Glomerular visceral epithelial cell (primary cell): ENCODE data around the gene KCNQ4.

Source experiments
- DNase-seq: peaks from one replicate; pipeline ENCODE4 v3.0.0-alpha.2; 2016; ENCODE audit errors: extremely low spot score

The KCNQ4 gene

DNA sequence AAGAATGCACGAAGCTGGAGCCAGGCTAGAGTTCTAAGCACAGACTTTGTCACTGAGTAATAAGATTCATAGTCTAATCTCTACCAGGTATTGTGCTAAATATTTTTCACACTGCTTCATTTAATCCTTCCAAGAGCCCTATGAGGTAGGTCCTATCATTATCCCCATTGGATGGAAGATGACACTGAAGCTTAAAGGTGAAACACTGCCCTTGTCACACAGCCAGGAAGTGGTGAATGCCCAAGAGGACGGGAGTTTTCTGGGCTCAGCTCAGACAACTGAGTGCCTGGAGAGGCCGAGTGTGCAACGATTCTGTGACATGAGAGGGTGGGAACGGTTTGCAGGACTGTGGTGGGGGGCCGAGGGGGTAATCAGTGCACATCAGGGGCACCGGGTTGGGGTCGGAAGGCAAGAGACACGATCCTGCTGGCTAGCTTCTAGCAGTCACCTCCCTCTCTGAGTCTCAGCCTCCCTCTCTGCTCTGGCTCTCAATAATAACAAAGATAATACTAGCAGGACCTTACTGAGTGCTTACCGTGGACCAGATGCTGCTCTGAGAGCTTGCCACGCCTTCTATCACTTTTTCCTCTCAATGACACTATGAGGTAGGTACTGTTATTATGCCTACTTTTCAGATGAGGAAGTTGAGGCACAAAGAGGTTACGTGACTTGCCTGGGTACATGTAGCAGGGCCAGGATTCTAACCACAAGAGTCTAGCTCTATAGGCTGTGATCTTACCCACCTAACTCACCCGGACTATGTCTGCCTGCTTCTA lies 12.4 kb downstream of the KCNQ4 start:
- DNase-seq = no peak

- peak; percentile 40 for DNase-seq
Observed at GRCh38 chr1:40796939-40797667, 13.5 kb downstream of the KCNQ4 start.

DNA sequence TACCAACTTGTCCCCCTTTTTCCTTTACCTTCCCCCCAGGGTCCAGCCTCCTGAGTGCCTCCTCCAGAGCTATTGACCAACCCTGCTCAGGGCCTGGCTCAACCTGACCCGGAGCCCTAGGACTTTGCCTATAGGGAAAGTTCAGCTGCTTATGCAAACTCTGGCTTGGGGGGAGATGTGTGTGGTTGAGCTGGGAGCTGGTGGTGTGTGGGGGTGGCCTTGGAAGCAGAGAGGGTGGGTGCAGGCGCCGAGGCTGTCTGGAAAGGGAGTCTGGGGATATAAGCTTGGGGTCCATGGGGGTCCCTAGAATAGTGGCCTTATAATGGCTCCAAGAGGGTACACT lies 14.1 kb downstream of the KCNQ4 start:
- no peak for DNase-seq

DNA sequence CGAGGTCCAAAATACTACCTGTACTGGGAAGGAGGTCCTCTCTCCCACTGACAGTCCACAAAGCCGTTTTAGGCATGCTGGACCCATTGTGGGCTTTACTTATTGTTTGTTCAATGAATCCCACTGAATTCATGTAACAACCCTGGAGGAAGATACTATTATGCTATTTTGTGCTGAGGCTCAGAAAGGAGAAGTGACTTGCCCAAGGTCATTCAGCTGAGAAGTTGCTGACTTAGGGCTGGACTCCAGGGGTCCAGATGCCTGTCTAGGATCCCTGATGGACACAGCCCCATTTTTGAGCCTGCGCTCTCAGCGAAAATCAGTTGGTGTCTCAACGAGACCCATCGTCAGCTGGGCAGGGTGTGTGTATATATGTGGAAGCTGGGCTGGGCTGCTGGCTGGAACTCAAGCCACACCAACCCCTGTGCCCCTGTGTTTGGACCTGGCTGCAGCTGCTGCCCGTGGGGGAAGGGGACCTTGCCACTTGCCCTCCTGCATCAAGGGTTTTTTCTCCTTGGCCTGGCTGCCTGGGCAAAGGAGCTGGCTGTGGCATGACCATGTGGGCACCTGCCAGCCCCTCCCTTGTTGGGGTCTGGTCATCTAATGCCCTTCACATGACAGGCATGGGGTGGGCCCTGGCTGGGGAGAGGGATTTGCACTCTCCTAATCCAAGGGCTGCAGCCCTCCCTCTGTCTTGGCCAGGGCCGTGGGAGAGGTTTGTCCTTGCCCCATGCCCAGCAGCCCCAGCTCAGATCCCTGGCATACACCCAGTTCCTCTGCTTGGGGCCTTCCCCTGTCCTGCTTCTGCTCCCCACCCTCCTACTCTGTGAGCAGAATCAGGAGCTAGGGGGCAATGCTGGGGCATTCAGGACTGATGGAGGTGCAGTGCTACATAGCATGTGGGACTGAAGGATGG lies 15.0 kb downstream of the KCNQ4 start:
- DNase-seq = no peak

DNA sequence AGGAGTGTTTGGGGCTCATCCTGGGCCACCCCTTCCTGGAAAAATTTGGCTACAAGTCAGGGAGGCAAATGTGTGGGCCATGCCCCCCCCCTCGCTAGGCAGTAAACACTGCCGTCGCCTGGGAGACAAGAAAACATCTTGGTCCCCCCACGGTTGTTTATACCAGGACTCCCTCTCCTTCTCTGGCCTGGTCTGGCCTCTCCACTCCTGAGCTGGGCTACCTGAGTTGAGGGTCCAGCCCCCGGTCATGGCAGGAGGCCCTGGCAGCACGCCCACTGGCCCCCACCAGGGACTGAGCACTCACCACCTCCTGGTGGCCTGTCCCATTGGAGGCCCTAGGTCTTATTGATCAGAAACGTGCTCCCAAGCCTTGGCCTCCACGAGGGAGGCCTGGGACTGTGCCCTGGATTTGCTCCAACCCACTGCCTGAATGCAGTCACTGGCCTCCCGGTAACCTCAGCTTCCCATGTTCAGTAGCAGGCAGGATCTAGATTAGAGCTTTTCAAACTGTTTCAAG lies 15.8 kb downstream of the KCNQ4 start:
- no peak for DNase-seq

DNA sequence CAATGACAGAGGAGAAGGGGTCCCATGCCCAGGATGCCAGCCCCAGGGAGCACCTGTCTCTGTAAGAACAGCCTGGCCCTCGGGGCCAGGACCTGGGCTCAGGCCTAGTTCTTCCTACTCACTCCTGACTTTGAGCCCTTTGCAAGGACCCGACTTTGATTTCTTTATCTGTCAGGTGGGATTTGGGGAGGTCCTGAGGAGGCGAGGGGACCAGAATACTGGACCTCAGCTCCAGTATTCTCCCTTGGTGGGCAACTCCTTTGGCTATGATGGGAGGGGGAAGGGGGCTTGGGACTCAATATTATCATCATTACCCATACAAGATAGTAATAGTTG lies 18.1 kb downstream of the KCNQ4 start:
- DNase-seq = no peak

GRCh38 chr1:40802078-40802741 lies 18.6 kb downstream of the KCNQ4 start:
- peak; percentile 44 for DNase-seq

DNA sequence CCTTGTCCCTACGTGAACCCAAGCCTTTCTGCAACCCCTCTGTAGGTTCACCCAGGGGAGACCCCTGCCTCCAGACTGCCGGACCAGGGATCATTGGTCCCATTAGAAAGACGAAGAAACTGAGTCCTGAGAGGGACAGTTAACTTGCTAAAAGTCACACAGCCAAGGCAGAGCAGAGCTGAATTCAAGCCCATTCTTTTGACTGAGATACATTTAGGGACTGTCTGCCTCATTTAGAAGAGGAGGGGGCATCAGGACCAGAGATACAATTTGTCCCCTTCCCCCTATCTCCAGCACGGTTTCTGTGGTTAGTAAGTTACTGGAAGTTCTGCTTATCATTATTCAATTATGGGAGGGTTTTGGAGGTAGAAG lies 19.1 kb downstream of the KCNQ4 start:
- DNase-seq = no peak

DNA sequence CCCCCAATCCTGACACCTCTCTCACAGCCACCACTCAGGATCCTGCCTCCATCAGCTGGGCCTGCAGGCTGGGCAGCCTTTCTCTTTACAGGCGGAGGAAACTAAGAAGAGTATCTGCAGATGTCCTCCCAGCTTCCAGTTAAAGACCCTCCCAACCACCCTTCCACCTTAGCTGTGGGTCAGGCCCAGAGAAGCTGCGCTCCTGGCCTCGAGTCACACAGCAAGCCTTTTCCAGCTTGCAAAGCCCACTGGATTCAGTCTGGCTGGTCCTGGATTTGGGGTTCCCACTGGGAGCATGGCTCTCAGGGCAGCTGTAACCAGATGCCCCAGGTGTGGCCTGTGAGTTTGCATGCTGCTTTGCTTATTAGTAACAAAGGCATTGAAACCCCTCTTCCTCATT lies 19.9 kb downstream of the KCNQ4 start:
- DNase-seq = no peak

- no peak for DNase-seq
Observed at GRCh38 chr1:40803902-40804301, 20.3 kb downstream of the KCNQ4 start.

GRCh38 chr1:40806240-40806639 lies 22.7 kb downstream of the KCNQ4 start:
- DNase-seq = no peak

- no peak for DNase-seq
Observed at GRCh38 chr1:40806731-40807695, 23.4 kb downstream of the KCNQ4 start.

DNA sequence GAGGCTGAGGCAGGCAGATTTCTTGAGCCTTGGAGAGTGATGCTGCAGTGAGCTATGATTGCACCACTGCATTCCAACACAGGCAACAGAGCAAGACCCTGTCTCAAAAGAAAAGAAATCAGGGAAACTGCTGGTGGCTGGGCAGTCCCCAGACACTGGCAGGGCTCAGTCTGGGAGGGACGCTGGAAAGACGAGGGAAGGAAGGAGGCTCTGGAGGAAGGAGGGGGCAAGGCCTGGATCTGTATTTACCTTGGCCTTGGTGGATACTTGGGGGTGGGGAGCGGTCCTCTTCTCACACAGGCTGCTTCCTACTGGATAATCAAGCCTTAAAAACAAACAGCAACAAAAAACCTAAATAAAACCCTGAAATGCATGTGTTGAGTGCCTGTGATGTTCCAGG lies 24.4 kb downstream of the KCNQ4 start:
- no peak for DNase-seq

GRCh38 chr1:40808444-40808843 lies 24.9 kb downstream of the KCNQ4 start:
- no peak for DNase-seq

GRCh38 chr1:40808909-40809308 lies 25.3 kb downstream of the KCNQ4 start:
- no peak for DNase-seq

GRCh38 chr1:40810927-40811326 lies 27.3 kb downstream of the KCNQ4 start:
- no peak for DNase-seq

DNA sequence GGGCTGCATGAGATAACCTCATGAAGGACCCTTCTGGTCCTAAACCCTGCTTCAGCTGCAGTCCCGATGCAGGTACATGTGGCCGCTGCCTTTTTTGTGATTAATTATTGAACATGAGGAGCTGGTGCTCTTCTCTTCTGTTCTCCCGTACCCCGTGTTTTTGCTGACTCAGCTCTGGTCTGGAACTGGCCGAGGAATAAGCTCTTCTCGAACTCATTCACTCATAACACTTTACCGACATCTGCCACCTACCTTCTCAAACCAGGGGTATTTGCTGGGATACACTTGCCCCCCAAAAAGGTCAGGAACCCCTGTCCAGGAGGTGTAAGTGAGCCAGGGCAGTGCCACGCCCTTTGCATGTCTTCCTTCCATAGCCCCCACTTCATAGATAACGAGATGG lies 31.8 kb downstream of the KCNQ4 start:
- no peak for DNase-seq

DNA sequence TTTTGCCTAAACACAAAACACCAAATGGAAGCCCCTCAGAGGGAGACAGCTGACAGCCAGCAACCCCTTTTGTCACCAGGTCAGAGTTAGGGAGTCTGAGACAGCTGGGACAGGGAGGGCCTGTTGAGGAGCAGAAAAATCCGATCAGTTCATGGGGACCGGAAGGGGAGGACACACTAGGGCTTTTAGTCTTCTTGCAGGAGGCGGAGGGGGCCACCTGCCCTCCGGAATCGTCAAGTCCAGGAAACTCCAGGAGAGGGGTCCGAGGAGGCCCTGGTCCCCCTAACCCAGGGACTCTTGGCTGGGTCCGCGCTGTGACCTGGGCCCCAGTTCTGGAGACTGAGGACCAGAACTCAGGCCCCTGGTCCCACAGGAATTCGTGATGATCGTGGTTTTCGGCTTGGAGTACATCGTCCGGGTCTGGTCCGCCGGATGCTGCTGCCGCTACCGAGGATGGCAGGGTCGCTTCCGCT lies 34.2 kb downstream of the KCNQ4 start:
- no peak for DNase-seq

DNA sequence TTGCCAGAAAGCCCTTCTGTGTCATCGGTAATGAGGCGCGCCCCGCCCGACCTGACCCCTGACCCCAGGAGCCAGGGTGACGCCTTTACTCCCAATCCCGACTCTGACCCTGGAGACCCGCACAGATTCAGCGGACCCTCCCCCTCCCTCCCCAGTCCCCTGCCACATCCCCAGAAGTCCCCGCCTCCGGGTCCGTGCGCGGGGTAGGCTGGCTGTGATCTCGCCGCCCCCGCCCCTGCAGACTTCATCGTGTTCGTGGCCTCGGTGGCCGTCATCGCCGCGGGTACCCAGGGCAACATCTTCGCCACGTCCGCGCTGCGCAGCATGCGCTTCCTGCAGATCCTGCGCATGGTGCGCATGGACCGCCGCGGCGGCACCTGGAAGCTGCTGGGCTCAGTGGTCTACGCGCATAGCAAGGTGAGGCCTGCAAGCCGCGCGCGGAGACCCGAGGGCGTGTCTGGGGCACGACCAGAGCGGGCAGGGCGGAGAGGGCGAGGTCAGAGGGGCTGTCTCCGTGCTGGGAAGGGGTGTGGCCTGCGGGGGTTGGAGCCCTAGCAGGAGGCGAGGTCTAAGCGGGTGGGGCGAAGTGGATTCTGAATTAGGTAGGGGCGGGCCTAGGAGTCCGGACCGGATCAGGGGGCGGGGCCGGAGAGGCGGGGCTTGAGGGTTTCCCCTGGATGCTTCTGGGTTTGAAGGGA lies 34.8 kb downstream of the KCNQ4 start:
- no peak for DNase-seq

GRCh38 chr1:40819101-40819500 lies 35.5 kb downstream of the KCNQ4 start:
- no peak for DNase-seq
